Stimulated activated CD8-positive, alpha-beta memory T cell treated with anti-CD3 and anti-CD28 coated beads, Interleukin-12 subunit alpha, Interleukin-12 subunit beta, amount 100 ng/mL, for 24 hours (primary cell): ENCODE measurements around the gene SYK.
A peak's percentile ranks its signal among the peaks of the same experiment; 100 is the strongest.

Experiments
- DNase-seq: peaks from one replicate; pipeline ENCODE4 v3.0.0-alpha.2; 2020; ENCODE audit errors: extremely low read depth

SYK gene

DNA sequence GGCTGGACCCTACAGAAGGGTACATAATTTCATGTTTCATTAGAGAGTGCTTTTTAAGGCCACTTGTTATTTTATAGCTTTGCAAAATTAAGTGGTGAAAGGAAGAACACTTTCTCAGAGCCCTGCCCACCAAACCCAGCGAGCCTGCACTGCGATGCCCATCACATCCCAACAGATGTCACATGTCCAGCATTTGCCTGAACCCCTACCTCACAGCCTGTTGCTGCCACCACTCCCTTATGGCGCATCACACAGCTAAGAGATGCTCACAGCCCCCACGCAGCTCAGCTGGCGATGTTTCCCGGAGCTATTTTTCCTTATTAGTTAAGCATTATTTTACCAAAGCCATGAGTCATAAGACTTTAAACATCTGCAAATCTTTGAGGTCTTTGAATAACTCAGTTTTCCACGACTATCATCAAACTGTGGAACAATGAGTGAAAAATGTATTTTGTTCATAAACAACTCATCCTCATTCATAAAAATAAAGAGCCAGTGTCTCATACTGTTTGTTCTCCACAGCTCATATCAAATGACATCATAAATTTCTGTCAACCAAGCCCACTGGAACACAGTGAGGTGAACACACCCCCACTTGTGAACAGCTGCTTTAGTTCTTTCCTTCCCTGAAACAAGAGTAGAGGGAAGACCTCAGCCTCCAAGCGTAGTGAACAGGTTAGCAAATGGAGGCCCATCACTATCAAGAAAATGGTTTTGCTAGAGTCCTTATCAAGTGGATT lies 104.9 kb downstream of the SYK start:
- DNase-seq, result no peak

DNA sequence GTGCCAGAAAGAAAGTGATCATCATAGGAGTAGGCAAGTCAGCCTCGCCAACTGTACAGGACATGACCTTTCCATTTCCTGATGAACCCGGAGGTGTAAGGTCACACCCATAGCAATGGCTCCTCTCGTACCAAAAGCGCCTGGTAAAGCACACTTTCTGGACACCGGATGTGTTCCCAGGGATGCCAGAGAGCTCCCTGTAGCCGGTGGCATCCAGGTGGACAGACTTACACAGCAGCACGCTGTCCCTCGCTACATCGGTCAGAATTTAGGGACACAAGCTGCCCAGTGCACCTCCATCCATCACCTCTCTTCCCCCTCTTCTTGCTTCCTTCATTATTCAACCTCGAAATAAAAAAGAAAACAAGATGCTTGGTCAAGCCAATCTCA lies 105.4 kb downstream of the SYK start:
- no peak for DNase-seq

DNA sequence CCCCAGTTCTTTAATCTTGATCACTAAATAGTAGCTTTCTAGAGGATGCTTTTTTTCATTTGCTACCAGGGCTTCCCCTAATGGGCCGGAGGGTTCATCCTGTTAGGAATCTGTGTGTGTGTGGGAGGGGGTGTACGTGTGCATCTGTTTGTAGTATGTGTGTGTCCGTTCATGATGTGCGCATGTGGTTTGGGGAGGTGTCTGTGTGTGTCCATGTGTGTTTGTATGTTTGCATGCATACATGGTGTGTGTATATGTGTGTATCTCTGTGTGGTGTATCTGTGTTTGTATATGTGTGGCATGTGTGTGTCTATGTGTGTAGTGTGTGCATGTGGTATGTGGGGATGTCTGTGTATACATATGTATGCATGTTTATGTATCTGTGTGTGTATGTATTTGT lies 106.2 kb downstream of the SYK start:
- DNase-seq, result no peak

DNA sequence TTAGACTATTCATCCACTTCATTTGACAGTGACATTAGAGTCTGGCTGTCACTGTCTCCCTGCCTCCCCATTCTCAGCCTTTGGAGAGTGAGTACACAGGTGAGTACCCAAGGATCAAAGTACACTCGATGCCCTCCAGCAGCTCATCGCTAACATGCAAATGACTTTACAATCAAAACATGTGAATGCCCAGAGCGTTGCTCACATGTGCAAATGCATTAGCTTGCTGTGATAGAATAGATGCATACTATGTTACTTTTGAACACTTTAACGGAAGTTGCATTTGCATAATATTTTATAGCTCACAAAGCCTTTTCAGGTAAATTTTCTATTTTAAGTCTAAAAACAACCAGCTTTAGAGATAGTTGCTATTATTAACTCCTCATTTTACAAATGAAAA lies 107.6 kb downstream of the SYK start:
- DNase-seq, result no peak

DNA sequence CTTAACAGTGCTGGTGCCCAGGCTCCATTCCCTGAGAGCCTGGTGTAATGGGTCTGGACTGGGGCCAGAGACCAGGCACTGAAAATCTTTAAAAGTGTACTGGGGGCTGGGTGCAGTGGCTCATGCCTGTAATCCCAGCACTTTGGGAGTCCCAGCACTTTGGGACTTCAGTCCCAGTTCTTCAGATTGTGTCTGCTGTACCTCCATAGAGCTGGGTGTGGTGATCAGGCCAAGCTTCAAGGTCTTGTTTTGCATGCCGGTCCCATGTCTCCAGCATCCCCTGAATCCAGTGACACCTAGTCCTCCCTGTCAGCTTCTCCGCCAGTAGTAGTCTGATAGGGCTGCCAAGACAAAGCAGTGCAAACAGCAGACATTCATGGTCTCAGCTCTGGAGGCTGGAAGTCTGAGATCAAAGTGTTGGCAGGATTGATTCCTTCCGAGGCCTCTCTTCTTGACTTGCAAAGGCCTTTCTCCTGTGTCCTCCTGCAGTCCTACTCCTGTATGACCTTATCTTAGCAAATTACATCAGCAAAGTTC lies 108.2 kb downstream of the SYK start:
- DNase-seq, result no peak

DNA sequence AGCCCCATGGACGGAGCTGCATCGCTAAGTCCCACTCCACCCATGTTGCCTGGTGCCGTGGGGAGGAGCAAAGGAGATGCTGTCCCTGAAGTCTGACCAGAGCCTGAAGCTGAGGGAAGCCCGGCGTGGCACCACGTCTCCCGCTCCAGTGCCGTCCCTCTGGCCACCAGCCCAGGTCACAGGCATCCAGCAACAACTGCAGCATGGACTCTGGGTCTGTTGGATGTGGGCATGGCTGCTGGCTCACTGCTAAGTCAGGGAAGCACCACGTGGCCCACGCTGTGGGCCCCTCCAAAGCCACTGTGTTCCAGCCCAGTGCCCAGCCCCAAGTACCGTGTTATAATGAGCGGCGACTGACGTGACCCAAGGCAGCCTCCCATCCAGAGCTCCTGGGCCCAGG lies 112.6 kb downstream of the SYK start:
- no peak for DNase-seq

DNA sequence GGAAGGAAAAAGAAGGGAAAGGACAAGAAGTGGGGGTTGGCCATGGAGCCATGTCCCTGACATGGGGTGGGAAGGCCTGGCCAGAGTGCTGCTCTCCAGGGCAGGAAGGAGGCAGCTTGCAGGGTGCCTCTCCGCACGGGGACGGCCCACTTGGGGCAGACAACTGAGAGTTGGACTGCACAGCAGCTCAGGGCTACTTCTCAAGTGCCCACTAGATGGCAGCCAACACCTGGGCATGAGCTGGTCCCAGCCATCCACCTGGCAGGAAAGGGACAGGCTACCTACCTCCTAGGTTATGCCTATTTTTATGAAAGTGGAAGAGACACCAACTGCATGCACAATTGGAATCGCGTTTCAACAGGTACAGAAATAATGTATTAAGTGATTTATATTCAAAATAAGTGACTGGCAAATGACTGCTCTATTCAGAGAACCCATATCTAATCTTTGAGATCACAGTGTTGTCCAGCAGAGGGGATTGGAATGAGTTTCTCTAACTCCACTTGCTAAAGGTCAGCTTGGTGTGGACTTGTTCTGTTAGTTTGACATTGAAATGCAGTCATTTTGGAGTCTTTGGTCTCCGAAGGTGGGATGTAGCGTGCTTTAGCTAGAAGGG lies 113.4 kb downstream of the SYK start:
- DNase-seq, result peak; percentile 39

DNA sequence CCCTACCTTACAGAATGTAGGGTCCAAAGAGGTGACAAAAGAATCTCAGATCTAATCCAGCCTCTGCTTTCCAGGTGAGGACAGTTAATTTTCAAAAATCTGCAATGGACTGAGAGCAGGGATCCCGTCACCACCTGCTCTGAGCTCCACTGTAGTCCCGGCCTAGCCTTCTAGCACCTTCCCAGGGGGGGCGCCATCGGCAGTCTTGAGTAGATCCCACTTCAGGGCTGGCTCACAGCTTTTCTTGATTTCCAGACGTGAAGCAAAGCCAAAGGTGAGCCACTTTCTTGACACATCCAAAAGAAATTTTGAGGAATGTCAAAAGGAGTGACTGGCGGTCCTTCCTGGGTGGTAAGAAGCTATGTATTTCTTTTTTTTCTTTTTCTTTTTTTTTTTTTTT lies 114.1 kb downstream of the SYK start:
- DNase-seq, result no peak

DNA sequence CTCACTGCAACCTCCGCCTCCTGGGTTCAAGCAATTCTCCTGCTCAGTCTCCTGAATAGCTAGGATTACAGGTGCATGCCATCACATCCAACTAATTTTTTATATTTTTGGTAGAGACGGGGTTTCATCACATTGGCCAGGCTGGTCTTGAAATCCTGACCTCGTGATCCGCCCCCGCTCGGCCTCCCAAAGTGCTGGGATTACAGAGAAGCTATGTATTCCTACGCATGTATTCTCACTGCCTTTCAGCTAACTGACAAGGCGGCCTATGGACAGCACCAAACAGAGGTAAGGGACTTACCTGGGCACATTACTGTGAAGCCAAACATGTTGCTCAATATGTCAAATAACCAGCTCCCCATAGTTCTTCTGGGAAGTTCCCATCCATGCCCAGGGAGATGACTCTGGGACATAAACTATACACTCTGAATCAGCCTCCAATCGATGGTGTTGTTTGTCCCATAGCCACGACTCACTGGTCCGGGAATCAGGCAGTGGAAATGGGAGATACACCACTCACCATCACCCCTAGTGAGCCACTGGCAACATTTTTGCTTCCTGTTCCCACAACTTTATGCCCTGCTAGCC lies 114.6 kb downstream of the SYK start:
- DNase-seq, result no peak

DNA sequence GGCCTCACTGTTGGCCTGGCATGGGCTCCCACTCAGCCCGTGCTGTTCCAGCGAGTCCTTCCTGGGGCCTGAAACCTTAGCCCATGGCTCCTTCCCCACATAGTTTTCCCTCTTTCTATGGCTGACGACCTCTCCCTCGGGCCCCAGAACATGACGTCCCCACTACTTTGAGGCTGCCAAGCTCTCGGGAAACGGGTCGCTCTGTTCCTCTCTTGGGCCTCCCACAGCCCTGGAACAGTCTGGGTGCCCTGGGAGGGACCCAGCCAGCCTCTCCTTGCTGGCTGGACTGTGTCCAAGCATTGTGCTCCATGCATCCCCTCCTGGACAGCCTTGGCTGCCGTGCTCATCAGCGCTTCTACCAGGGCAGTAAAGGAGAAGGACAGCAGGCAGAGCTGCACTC lies 118.3 kb downstream of the SYK start:
- DNase-seq, result no peak

DNA sequence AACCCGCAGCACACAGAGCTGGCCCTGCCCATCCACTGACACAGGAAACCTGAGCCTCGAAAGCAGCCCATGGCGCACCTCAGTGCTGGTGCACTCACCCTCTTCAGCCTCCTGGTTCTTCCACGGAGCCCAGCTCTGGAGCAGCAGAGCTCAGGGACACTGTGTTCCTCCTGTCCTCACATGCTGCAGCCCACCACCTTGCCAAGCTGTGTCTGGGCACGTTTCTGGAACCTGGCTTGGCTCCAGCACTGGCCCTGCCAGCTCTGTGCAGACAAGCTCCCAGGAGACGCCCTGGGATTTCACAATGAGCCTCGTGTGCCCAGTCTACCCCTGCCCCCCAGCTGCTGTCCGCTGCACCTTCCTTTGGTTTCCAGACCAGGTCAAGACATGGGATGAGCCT lies 119.5 kb downstream of the SYK start:
- no peak for DNase-seq

DNA sequence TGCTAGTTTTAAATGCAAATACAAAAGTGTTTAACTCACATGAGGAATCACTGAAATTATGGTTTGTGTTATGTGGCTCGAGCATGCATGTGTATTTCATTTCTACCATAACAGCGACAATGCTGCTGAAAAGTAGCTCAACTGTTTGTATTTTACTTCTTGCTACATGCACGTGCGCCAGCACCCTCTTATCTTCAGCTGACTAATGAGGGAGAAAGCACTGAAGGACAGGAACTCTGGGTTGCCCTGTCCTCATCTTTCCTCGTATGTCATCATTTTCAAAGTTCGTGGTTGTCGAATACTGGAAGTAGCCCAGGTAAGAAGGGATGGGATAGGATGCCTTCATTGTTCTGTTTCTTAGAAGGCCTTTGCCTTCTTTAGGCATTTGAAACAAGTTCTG lies 120.3 kb downstream of the SYK start:
- no peak for DNase-seq

DNA sequence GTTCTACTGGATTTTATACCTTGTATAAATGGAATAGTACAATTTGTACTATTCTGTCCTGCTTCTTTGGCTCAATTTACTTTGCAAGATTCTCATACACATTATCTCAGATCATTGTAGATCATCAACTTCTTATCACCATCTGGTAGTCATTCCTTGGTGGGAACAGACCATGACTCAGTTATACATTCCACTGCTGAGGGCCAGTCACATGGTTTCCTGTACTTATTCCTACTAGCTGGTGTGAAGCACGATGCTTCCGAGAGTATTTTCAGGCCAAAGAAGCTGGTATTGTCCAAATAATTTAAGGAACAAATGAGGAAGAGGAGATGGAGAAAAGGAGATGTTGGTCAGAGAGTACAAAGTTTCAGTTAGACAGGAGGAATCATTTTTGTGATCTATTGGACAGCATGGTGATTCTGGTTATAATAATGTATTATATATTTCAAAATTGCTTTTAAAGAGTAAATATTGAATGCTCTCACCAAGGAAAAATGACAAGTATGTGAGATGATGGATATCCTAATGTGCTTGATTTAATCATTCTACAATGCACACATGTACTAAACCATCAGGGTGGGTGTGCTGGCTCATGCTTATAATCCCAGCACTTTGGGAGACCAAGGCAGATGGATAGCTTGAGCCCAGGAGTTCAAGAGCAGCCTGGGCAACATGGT lies 124.1 kb downstream of the SYK start:
- DNase-seq, result no peak

DNA sequence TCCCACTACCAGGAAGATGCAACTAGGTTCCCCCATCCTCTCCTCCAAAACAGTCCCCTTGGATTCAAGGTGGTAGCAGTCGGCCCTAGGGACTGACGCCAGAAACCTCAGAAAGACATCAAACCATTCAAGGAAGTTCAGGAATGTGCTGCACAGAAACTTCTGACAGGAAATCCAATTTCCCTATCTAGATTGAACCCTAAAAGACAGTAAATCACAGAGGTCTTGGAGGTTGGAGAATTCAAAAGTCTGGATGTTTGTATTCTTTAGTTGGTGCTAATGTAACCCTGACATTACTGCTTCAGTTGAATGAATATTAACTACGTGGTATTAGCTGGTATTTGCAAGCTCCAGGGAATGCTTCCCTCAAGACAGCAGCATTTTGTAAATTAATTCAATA lies 125.3 kb downstream of the SYK start:
- DNase-seq, result no peak

DNA sequence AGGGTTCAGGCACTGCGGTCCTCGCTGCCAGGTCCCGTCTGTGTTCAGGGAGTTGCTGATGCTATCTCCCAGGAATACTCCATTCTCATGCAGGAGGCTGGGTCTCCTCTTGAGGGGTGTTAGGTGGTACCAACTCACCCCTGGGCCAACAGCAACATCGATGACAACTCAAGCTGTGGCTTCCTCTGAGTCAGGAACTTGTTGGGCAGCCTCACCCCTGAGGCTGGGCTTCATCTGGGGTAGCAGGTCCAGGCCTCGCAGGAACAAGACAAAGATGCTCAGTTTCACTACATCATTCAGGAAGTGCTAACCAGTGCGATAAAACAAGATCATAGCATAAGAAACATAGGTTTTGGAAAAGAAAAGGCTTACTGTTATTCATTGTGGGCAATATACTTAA lies 125.9 kb downstream of the SYK start:
- no peak for DNase-seq

DNA sequence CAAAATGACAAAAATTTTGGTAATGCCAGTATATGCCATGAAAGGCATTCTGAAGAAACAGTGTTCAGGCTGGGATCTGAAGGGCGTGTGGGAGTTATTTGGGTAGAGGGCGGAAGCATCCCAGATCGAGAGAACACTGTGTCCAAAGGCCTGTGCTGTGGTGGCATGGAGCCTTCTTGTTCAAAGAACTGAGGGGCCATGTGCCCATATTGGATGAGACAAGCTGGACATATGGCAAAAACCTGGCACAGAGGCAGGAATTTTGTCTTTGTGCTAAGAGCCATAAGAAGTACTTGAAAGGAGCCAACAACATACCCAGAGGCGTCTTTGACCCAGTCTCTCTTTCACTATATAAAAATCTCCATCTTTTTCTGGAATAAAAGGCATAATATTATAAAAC lies 128.0 kb downstream of the SYK start:
- no peak for DNase-seq

DNA sequence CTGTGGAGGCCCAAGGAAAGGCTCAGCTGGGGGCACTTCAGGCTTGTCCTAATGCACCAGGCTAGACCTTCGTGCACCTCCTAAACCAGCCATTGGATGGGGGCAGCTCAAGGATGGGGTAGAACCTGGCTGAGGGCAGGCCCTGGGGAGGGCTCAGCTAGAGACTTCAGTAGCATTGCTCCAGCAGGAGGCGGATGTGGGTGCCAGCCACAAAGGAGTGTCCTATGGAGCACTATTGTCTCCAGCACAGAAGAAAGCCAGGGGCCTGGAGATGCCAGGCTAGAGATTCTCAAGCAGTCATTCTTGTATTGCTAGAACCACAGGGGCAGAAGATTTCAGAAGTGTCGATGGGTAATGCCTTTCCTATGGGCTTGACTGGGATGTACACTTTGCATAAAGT lies 131.8 kb downstream of the SYK start:
- no peak for DNase-seq

DNA sequence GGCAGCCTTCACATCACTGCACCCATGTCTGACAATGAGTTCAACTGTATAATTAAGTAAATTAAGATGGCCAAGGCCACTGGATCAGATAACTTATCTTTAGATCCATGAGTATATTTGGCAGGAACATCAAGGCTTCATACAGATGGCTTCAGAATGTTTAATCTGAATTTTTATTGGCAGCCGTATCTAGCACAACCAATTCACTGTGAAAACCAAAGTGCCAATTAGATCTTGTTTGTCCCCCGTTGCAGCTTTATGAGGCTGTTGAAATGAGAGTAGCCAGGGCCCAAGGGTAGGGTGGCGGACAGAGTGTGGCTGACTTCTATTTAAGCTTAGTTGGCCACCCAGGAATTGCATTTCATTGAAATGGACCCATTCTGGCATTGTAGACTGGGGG lies 137.7 kb downstream of the SYK start:
- DNase-seq, result no peak

DNA sequence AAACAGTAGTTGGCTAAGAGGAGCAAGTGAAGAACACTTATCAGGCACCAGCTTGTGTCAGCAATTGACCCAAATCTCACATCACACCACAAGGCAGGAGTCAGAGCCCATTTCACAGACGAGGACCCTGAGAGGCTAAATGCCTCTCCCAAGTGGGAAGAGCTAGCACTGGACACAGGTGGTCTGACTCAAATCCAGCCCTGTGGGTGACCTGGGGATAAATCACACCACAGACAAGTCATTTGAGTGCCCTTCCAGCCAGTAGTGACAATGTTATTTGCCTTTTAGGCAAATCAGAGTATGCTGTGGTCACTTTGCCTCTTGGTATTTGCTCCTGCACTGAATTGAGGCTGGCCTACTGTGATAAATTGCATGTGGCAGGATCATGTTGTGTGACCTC lies 138.7 kb downstream of the SYK start:
- no peak for DNase-seq

DNA sequence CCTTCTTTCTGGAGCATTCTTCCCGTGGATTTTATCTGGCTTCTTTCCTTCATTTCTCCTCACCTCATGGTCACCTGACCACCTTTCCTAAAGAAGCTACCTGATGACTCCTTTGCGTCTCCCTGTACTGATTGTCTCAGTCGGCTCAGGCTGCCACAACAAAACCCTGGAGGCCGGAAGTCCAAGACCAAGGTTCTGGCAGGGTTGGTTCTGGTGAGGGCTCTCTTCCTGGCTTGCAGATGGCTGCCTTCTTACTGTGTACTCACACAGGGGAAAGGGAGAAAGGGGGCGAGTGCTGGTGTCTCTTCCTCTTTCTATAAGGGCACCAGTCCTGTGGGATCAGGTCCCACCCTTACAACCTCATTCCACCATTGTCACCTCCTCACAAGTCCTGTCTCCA lies 140.0 kb downstream of the SYK start:
- no peak for DNase-seq

DNA sequence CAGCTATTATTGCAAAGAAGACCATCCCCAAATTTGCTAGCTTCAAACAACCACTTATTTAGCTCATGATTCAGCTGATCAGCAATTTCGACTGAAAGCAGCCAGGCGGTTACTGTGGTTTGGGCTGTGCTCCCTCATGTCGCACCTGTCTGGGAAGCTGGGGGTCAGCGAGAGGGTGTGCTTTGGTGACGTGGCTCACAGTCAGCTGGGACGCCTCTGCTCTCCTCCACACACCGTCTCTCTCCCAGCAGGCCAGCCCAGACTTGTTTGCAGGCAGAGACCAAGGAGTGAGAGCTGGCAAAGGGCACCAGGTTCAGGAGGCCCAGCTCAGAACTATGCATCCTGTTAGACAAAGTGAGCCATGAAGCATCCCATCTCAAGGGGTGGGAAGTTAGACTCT lies 140.9 kb downstream of the SYK start:
- no peak for DNase-seq

DNA sequence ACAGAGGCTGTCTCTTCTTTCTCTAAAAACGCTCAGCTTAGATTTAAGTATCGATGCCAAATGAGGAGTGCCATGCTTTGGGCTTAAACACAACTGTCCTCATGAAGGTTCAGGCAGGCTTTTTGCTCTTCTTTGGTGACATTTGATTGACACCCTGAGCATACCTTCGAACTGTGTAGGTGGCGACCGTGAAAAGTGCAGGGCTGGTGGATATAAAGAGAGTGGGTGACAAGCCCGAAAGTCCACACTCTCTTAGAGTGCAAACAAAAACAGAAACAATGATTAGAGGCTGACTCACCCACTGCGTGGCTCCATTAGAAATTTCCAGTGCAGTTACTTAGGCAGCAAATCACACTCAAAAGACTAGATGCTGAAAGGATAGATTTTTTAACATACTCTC lies 141.7 kb downstream of the SYK start:
- DNase-seq, result no peak

DNA sequence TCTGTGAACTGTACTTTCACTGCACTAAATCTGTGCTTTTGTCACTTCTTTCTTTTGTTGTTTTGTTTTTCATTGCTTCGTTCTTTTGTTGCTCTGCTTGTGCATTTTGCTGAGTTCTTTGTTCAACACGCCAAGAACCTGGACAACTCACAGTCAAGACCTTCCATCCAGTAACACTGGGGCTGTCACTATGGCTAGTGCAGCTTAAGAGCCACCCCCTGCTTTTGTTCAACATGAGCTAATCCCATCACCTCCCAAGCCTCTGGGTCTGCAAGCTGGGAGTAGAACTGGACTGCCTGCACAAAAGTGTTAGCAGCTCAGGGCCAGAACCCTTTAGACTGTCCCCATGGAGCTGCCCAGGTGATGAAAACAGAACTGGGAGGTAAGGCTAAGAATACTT lies 143.7 kb downstream of the SYK start:
- DNase-seq, result no peak
